K562 (cell line): ENCODE results near the gene C9orf50. TPM values are rescaled to one million over a fixed set of nuclear protein-coding genes. Genes with fewer than 3 reads are reported as not detected.

ENCODE experiments used
- BCL6 ChIP-seq: fragments of 250-450 bp; sonication (Bioruptor Pico); IDR thresholded peaks from 2 replicates; pipeline ENCODE4 v1.4.0; 2020
- CC2D1A ChIP-seq: fragments of 450-650 bp; IDR thresholded peaks from 2 replicates; pipeline ENCODE4 v1.6.1; 2017; ENCODE audit warnings: mild to moderate bottlenecking
- CEBPG ChIP-seq, 3 experiments: fragments of 200-800 bp in 1 of 3; sonication (Bioruptor generic) in 1 of 3; sonication (generic) in 1 of 3; formaldehyde crosslinking in 1 of 3; IDR thresholded peaks in 2 of 3; conservative IDR thresholded peaks in 1 of 3; 2 replicates each; pipeline versions ENCODE4 v1.6.1 to v1.8.0; 2016 to 2022; ENCODE audit warnings: missing compliant biosample characterization in 2 of 3, missing genetic modification characterization in 2 of 3, mild to moderate bottlenecking in 1 of 3, missing genetic modification reagents in 1 of 3
- HINFP ChIP-seq: fragments of 450-650 bp; conservative IDR thresholded peaks from 2 replicates; pipeline ENCODE4 v1.6.1; 2016; ENCODE audit warnings: missing genetic modification characterization, low read depth, mild to moderate bottlenecking, control low read depth, missing compliant biosample characterization
- IRF2 ChIP-seq: sonication (generic); formaldehyde crosslinking; IDR thresholded peaks from 2 replicates; pipeline ENCODE4 v1.8.1; 2022; ENCODE audit warnings: mild to moderate bottlenecking, missing genetic modification reagents
- LCOR ChIP-seq: sonication (generic); formaldehyde crosslinking; IDR thresholded peaks from 2 replicates; pipeline ENCODE4 v1.8.0; 2022; ENCODE audit warnings: mild to moderate bottlenecking, missing genetic modification reagents
- PHB ChIP-seq: fragments of 250-450 bp; sonication (Bioruptor Pico); IDR thresholded peaks from 2 replicates; pipeline ENCODE4 v1.5.0; 2021
- POLR3G ChIP-seq: IDR thresholded peaks from 2 replicates; pipeline ENCODE4 v1.6.1; 2011; ENCODE audit not compliant: insufficient read length, insufficient replicate concordance; ENCODE audit errors: extremely low read depth
- RREB1 ChIP-seq: fragments of 250-450 bp; sonication (Bioruptor Pico); IDR thresholded peaks from 2 replicates; pipeline ENCODE4 v1.4.0; 2020
- SMARCA4 ChIP-seq: fragments of 450-650 bp; IDR thresholded peaks from 2 replicates; pipeline ENCODE4 v1.6.1; 2016
- TRIM28 ChIP-seq: fragments of 450-650 bp; IDR thresholded peaks from 2 replicates; pipeline ENCODE4 v1.6.1; 2017
- ZFP30 ChIP-seq: fragments of 250-450 bp; sonication (Bioruptor Pico); IDR thresholded peaks from 2 replicates; pipeline ENCODE4 v1.8.0; 2022; ENCODE audit warnings: moderate library complexity, mild to moderate bottlenecking, inconsistent platforms, borderline replicate concordance
- ZNF609 ChIP-seq: sonication (generic); formaldehyde crosslinking; IDR thresholded peaks from 2 replicates; pipeline ENCODE4 v1.8.1; 2023; ENCODE audit warnings: missing genetic modification reagents, mild to moderate bottlenecking, borderline replicate concordance
- ZNF699 ChIP-seq: fragments of 250-450 bp; sonication (Bioruptor Pico); IDR thresholded peaks from 2 replicates; pipeline ENCODE4 v1.8.0; 2021; ENCODE audit warnings: mild to moderate bottlenecking, moderate library complexity; ENCODE audit not compliant: insufficient replicate concordance
- ZNF740 ChIP-seq, 3 experiments: fragments of 200-800 bp in 1 of 3; sonication (Bioruptor generic) in 1 of 3; sonication (generic) in 1 of 3; formaldehyde crosslinking in 1 of 3; IDR thresholded peaks; 2 replicates each; pipeline versions ENCODE4 v1.6.1 to v1.8.0; 2016 to 2022; ENCODE audit warnings: mild to moderate bottlenecking in 2 of 3, missing compliant biosample characterization in 2 of 3, missing genetic modification characterization in 2 of 3, missing genetic modification reagents in 1 of 3
- polyA plus RNA-seq, 8 experiments: library from polyadenylated mRNA; depleted of rRNA in 4 of 8; stranded (reverse) in 5 of 8; unstranded in 3 of 8; fragments of >200 nt; fragmentation: Nextera tagmentation in 2 of 8; fragmentation: Illumina TruSeq in 1 of 8; extraction: Ambion mirVana in 2 of 8; extraction: Trizol in 1 of 8; gene quantifications; 2 replicates each; pipeline versions ENCODE4 v1.2.1 to v1.2.3, GENCODE V29; 2011 to 2014; ENCODE audit warnings: inconsistent platforms in 1 of 8, missing spikeins in 1 of 8
- total RNA-seq, 7 experiments: library from RNA; depleted of rRNA in 6 of 7; stranded (reverse); fragments of >200 nt in 6 of 7; fragmentation: Illumina TruSeq in 2 of 7; extraction: Trizol in 2 of 7; gene quantifications; 2 replicates each; pipeline versions ENCODE4 v1.2.1 to v1.2.3, GENCODE V29; 2011 to 2021; ENCODE audit warnings: low replicate concordance in 1 of 7

C9orf50 gene
- total and polyA plus RNA-seq, 9 of the 15 experiments (the other 6 are each of a cell fraction or from before 2014, with no cell fraction given): not detected

GRCh38 chr9:129573977-129574376, 46.9 kb downstream of the C9orf50 start (continued):
- TF ChIP-seq RREB1 (CRISPR knock-in tag): no peak
- no peak for TF ChIP-seq LCOR (CRISPR knock-in tag)
- no peak for TF ChIP-seq HINFP (tag)
- TF ChIP-seq TRIM28: peak; percentile 85
- no peak for TF ChIP-seq PHB (CRISPR knock-in tag)
- TF ChIP-seq CEBPG (CRISPR knock-in tag; IDR thresholded peaks at IDR 0.05): no peak
- no peak for TF ChIP-seq CEBPG (tag; conservative IDR thresholded peaks at IDR 0.05 in 1 of 2, IDR thresholded peaks at IDR 0.05 in 1 of 2)
- TF ChIP-seq ZNF740 (CRISPR knock-in tag; IDR thresholded peaks at IDR 0.05): no peak
- TF ChIP-seq ZNF740 (tag; IDR thresholded peaks at IDR 0.05): no peak
- TF ChIP-seq ZFP30 (CRISPR knock-in tag): no peak
- no peak for TF ChIP-seq BCL6 (CRISPR knock-in tag)
- no peak for TF ChIP-seq IRF2 (CRISPR knock-in tag)
- no peak for TF ChIP-seq ZNF699 (CRISPR knock-in tag)
- TF ChIP-seq CC2D1A: no peak
- TF ChIP-seq SMARCA4: no peak
- no peak for TF ChIP-seq POLR3G
- TF ChIP-seq ZNF609 (CRISPR knock-in tag): no peak
